ENCODE results near the gene LOXL1.
A peak's percentile ranks its signal among the peaks of the same experiment; 100 is the strongest.

LOXL1 gene

DNA sequence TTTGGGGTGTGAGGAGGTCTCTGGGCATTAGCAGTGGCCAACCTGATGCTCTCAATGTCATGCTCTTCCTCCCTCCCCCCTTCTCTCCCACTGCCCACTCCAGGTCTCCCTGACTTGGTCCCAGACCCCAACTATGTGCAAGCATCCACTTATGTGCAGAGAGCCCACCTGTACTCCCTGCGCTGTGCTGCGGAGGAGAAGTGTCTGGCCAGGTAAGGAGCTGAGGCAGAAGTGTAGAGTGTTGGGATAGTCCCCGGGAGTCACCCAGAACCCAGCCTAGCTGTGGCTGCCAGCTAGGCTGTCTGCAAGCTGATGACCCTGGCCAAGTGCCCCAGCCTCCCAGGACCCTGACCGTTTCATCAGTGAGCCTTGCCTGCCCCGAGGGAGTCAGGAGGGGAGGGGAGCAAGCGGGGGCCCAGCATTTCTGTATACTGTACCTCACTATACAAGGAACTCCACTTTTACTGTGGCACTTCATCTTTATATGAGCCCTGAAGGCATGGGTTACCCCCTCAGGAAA, 16.5 kb downstream of the LOXL1 start:
- DNase-seq: no peak
- no peak overlapping the region for H3K4me3 Mint-ChIP-seq
- H3K4me1 Mint-ChIP-seq: peaks cover 51% of the 10 kb centered on the region
- H3K27ac Mint-ChIP-seq: peak overlapping the region; percentile 72
- peaks cover 3% of the 10 kb centered on the region for H3K27me3 Mint-ChIP-seq (ENCODE audit: low read depth, poor library complexity)
- peaks cover 17% of the 10 kb centered on the region for H3K36me3 Mint-ChIP-seq (ENCODE audit: low read depth)
- no peaks in the 10 kb centered on the region for H3K9me3 Mint-ChIP-seq
- TF ChIP-seq, protein P1, sequence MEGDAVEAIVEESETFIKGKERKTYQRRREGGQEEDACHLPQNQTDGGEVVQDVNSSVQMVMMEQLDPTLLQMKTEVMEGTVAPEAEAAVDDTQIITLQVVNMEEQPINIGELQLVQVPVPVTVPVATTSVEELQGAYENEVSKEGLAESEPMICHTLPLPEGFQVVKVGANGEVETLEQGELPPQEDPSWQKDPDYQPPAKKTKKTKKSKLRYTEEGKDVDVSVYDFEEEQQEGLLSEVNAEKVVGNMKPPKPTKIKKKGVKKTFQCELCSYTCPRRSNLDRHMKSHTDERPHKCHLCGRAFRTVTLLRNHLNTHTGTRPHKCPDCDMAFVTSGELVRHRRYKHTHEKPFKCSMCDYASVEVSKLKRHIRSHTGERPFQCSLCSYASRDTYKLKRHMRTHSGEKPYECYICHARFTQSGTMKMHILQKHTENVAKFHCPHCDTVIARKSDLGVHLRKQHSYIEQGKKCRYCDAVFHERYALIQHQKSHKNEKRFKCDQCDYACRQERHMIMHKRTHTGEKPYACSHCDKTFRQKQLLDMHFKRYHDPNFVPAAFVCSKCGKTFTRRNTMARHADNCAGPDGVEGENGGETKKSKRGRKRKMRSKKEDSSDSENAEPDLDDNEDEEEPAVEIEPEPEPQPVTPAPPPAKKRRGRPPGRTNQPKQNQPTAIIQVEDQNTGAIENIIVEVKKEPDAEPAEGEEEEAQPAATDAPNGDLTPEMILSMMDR (IDR thresholded peaks at IDR 0.05): no peak

DNA sequence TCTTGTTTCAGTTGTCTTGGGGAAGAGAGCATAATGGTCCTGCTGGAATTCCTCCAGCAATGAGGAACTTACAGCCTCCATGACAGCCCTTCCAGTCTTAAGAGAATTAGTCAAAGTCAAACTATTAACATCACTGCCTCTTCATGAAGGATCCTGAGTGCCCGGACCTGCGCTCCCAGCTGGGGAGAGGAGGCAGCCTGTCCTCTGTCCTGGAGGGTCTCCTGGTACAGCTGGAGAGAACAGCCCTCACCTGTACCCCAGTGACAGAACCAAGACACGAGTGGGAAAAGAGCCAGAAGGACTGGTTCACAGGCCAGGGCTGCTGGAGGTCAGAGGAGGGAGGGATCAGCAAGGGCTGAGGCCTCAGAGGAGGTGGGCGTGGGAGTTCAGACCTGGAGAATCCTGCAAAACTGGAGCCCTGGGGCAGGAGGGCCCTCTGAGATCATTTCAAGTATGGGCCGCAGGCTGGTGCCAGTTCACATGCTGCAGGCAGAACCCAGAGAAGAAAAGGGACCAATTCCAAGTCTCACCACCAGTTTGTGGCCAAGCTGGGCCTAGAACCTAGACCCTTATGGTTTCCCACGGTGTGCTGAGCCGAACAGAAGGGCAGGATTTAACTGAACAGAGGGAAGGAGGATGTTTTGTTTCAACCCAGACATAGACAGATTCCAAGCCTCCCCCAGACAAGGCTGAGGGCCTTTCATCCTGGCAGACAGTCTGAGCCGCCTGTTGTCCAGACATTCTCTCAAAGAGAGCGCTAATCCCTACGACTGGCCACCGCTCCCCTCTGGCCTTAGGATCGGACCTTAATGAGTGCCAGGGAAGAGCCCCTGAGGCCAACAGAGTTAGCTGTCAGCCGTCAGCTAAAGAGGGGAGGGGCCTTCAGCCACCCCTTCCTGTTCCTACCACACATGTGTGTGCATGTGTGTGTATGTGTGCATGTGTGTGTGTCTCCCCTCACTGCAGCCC, 18.2 kb downstream of the LOXL1 start:
- H3K27ac Mint-ChIP-seq: peak overlapping the region; percentile 85

DNA sequence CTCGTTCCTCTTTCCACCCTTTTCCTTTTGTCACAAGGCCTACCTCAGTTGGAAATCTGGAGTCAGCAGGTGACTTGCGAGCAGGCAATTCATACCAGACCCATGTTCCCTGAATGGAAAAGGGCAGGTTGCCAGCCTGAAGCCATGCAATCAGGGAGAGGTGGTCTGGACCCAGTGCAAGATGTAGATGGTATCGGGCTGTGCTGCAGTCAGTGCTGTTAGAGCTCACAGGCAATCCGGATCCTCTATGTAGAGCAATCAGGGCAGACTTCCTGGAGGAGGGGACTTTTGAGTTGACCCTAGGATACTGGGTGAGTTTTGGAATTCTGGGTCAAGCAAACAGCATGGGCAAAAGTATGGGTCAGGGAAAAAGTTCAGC, 18.9 kb downstream of the LOXL1 start:
- Mint-ChIP-seq H3K27ac (no peak overlapping the region), H3K27me3 (ENCODE audit: low read depth, poor library complexity) (peaks cover 7% of the 10 kb centered on the region), H3K9me3 (no peaks in the 10 kb centered on the region), H3K4me3 (no peak overlapping the region), H3K36me3 (ENCODE audit: low read depth) (peaks cover 32% of the 10 kb centered on the region), H3K4me1 (peaks cover 36% of the 10 kb centered on the region)
- TF ChIP-seq, protein P1 (IDR thresholded peaks at IDR 0.05): no peak
- DNase-seq: no peak

More for the DNA sequence above, 18.2 kb downstream of the LOXL1 start:
- Mint-ChIP-seq H3K27me3 (ENCODE audit: low read depth, poor library complexity) (peaks cover 7% of the 10 kb centered on the region), H3K36me3 (ENCODE audit: low read depth) (peaks cover 31% of the 10 kb centered on the region), H3K9me3 (no peaks in the 10 kb centered on the region), H3K4me1 (peaks cover 43% of the 10 kb centered on the region), H3K4me3 (no peak overlapping the region)
- DNase-seq: no peak
- TF ChIP-seq, protein P1 (IDR thresholded peaks at IDR 0.05): no peak

DNA sequence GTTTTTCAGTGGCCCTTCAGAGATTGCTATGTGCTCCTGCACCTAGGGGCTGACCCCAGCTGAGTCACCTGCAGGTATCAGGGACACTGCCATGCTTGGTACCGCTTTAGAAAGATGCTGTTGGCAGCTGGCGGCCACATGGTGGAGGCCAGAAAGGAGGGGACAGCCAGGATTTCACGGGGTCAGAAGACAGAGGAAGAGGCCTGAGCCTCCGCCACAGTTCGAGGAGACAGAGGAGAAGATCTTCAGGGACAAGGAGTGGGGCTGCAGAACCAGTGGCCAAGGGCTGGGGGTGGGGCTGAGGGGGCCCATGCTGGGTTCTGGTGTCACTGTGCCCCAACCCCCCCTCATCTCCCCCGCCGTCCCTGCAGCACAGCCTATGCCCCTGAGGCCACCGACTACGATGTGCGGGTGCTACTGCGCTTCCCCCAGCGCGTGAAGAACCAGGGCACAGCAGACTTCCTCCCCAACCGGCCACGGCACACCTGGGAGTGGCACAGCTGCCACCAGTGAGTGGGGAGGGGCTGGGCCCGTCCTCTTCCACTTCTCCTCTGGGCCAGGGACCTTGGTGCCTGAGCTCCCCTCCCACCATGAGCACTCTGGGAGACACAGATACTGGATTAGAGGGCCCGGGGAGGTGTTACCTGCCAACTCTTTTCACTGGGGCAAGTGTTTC, 19.9 kb downstream of the LOXL1 start:
- H3K9me3 Mint-ChIP-seq: no peaks in the 10 kb centered on the region
- no peak for DNase-seq
- peaks cover 37% of the 10 kb centered on the region for H3K4me1 Mint-ChIP-seq
- TF ChIP-seq, protein P1 (IDR thresholded peaks at IDR 0.05): no peak
- H3K27me3 Mint-ChIP-seq (ENCODE audit: low read depth, poor library complexity): peaks cover 7% of the 10 kb centered on the region
- no peak overlapping the region for H3K27ac Mint-ChIP-seq
- H3K4me3 Mint-ChIP-seq: no peak overlapping the region
- peaks cover 34% of the 10 kb centered on the region for H3K36me3 Mint-ChIP-seq (ENCODE audit: low read depth)

DNA sequence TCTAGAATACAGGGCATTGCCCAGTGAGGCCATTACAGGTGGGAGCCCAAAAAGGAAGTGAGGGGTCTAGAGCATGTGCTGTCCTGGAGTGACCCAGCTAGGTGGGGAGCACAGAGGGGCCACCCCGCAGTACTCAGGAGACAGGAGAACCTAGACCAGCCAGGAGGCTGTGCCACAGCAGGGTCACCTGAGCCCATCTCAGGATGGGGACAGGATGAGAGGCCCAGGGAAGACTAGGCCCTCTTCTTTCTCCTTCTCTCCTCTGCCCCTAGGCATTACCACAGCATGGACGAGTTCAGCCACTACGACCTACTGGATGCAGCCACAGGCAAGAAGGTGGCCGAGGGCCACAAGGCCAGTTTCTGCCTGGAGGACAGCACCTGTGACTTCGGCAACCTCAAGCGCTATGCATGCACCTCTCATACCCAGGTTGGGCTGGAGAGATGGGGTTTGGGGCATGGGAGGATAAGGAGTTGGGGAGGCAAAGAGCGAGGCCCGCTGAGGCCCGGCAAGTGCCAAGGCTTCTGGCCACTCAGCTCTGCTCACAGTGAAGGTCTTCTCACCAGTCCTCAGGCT, 20.6 kb downstream of the LOXL1 start:
- H3K9me3 Mint-ChIP-seq: no peaks in the 10 kb centered on the region
- H3K36me3 Mint-ChIP-seq (ENCODE audit: low read depth): peaks cover 37% of the 10 kb centered on the region
- no peak overlapping the region for H3K4me3 Mint-ChIP-seq
- no peak overlapping the region for H3K27ac Mint-ChIP-seq
- no peak for DNase-seq
- H3K4me1 Mint-ChIP-seq: peaks cover 39% of the 10 kb centered on the region
- TF ChIP-seq, protein P1 (IDR thresholded peaks at IDR 0.05): no peak
- H3K27me3 Mint-ChIP-seq (ENCODE audit: low read depth, poor library complexity): peaks cover 7% of the 10 kb centered on the region

Measured in nephron progenitor cell (in vitro differentiated cells).